Iris pigment epithelial cell (primary cell): ENCODE data around the gene NINJ2.

ENCODE experiments used
- DNase-seq: peaks from one replicate; pipeline ENCODE4 v3.0.0-alpha.2; 2011; ENCODE audit warnings: low read depth

NINJ2 gene

GRCh38 chr12:673849-674248, 10.6 kb upstream of the NINJ2 start:
- DNase-seq: no peak

- DNase-seq: no peak
Measured at GRCh38 chr12:669576-669945, 6.3 kb upstream of the NINJ2 start.

GRCh38 chr12:668090-668481, 4.8 kb upstream of the NINJ2 start:
- no peak for DNase-seq

GRCh38 chr12:666766-667308, 3.6 kb upstream of the NINJ2 start:
- peak; percentile 24 for DNase-seq

- DNase-seq: no peak
Measured at GRCh38 chr12:666066-666465, 2.8 kb upstream of the NINJ2 start.

GRCh38 chr12:664779-665092, 1.5 kb upstream of the NINJ2 start:
- no peak for DNase-seq

GRCh38 chr12:664075-664778, 982 bp upstream of the NINJ2 start:
- no peak for DNase-seq

GRCh38 chr12:662566-663292, 516 bp downstream of the NINJ2 start:
- peak; percentile 27 for DNase-seq

- no peak for DNase-seq
Measured at GRCh38 chr12:661720-662486, 1.3 kb downstream of the NINJ2 start.

GRCh38 chr12:659090-659683, 4.1 kb downstream of the NINJ2 start:
- DNase-seq: no peak

- no peak for DNase-seq
Measured at GRCh38 chr12:650983-651382, 12.3 kb downstream of the NINJ2 start.

- DNase-seq: no peak
Measured at GRCh38 chr12:647385-648085, 15.7 kb downstream of the NINJ2 start.

GRCh38 chr12:646442-647384, 16.5 kb downstream of the NINJ2 start:
- peak; percentile 22 for DNase-seq

- DNase-seq: peak; percentile 59
Measured at GRCh38 chr12:645563-646071, 17.6 kb downstream of the NINJ2 start.

- peak; percentile 58 for DNase-seq
Measured at GRCh38 chr12:644818-645552, 18.3 kb downstream of the NINJ2 start.

- DNase-seq: no peak
Measured at GRCh38 chr12:644303-644639, 19.0 kb downstream of the NINJ2 start.

GRCh38 chr12:643475-644302, 19.6 kb downstream of the NINJ2 start:
- DNase-seq: no peak

- peak; percentile 67 for DNase-seq
Measured at GRCh38 chr12:642633-643474, 20.4 kb downstream of the NINJ2 start.
